Activated T-cell treated with anti-CD3 and anti-CD28 coated beads for 24 hours (primary cell): ENCODE data around the gene PTPRD.
"Not testable (repeated sequence)": the region's sequence is repeated elsewhere in the genome, so short reads cannot be mapped to it uniquely, and the experiment has no call there.

ENCODE experiments used
- DNase-seq: peaks from one replicate; pipeline ENCODE4 v3.0.0-alpha.2; 2020; ENCODE audit warnings: low read depth

Gene PTPRD

GRCh38 chr9:9963841-9964240 lies 649.0 kb downstream of the PTPRD start:
- DNase-seq = no peak

GRCh38 chr9:9961934-9962333 lies 650.9 kb downstream of the PTPRD start:
- no peak for DNase-seq

GRCh38 chr9:9961487-9961886 lies 651.3 kb downstream of the PTPRD start:
- DNase-seq = no peak

- no peak for DNase-seq
These were observed 661.1 kb downstream of the PTPRD start for GRCh38 chr9:9951556-9952160.

- no peak for DNase-seq
These were observed 662.0 kb downstream of the PTPRD start for GRCh38 chr9:9950813-9951212.

GRCh38 chr9:9949978-9950377 lies 662.8 kb downstream of the PTPRD start:
- no peak for DNase-seq

- no peak for DNase-seq
These were observed 663.4 kb downstream of the PTPRD start for GRCh38 chr9:9949368-9949767.

- no peak for DNase-seq
These were observed 666.8 kb downstream of the PTPRD start for GRCh38 chr9:9945966-9946365.

GRCh38 chr9:9942764-9943424 lies 669.9 kb downstream of the PTPRD start:
- peak; percentile 25 for DNase-seq

GRCh38 chr9:9938432-9938831 lies 674.4 kb downstream of the PTPRD start:
- DNase-seq = no peak

- not testable (repeated sequence) for DNase-seq
These were observed 681.3 kb downstream of the PTPRD start for GRCh38 chr9:9931464-9931863.

- DNase-seq = no peak
These were observed 688.4 kb downstream of the PTPRD start for GRCh38 chr9:9924376-9924775.

GRCh38 chr9:9921805-9922204 lies 691.0 kb downstream of the PTPRD start:
- DNase-seq = no peak

- no peak for DNase-seq
These were observed 692.3 kb downstream of the PTPRD start for GRCh38 chr9:9920425-9921060.

- DNase-seq = no peak
These were observed 693.5 kb downstream of the PTPRD start for GRCh38 chr9:9919174-9919775.

- no peak for DNase-seq
These were observed 695.4 kb downstream of the PTPRD start for GRCh38 chr9:9917400-9917799.

- DNase-seq = no peak
These were observed 698.6 kb downstream of the PTPRD start for GRCh38 chr9:9914174-9914573.

GRCh38 chr9:9913276-9913832 lies 699.4 kb downstream of the PTPRD start:
- DNase-seq = no peak

- DNase-seq = no peak
These were observed 700.3 kb downstream of the PTPRD start for GRCh38 chr9:9912459-9912858.

GRCh38 chr9:9905736-9906135 lies 707.1 kb downstream of the PTPRD start:
- no peak for DNase-seq

- DNase-seq = no peak
These were observed 708.8 kb downstream of the PTPRD start for GRCh38 chr9:9904041-9904440.

GRCh38 chr9:9901624-9902023 lies 711.2 kb downstream of the PTPRD start:
- no peak for DNase-seq

- DNase-seq = no peak
These were observed 719.0 kb downstream of the PTPRD start for GRCh38 chr9:9893837-9894236.
